ENCODE data around the gene RGS4.

Gene RGS4

GRCh38 chr1:163104385-163105099, 35.4 kb downstream of the RGS4 start:
- DNase-seq: no peak

DNA sequence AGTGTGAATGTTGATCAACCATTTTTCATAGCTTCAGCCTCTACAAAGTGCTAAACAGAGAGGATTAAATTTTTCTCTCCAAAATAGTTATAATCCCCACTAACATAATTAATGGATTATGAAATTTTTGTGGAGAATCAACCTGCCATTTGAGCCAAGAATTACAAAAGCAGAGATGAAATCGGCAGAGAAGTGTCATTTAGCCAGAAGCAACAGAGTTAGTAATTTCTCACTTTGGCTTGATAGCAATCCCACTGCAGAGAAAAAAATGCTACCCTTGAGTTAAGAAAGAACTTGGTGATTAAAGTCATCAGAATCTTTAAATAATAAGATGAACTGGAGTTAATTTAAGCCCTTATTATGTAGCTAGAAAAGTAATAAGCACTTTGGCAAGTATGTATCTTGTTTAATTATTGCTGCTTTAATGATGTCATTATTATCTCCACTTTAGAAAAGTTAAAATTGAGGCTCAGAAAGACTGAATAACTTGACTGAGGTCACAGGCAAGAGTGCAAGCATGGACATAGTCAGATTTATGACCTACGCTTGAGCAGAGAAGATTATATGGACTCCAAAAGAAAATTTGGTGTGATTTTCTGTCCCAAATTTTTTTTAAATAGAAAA, 37.3 kb downstream of the RGS4 start:
- no peak for DNase-seq

DNA sequence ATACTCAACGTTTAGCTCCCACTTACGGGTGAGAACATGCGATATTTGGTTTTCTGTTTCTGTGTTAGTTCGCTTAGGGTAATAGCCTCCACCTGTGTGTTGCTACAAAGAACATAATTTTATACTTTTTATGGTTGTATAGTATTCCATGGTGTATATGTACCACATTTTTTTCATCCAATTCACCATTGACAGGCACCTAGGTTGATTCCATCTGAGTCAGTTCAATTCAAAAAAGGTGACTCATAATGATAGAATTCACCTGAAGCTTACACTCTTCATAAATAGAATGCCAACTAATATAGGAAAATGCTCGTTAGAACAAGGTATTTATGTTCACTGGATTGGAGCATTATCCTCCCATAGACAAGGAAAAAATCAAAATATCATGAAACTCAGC, 38.5 kb downstream of the RGS4 start:
- no peak for DNase-seq

DNA sequence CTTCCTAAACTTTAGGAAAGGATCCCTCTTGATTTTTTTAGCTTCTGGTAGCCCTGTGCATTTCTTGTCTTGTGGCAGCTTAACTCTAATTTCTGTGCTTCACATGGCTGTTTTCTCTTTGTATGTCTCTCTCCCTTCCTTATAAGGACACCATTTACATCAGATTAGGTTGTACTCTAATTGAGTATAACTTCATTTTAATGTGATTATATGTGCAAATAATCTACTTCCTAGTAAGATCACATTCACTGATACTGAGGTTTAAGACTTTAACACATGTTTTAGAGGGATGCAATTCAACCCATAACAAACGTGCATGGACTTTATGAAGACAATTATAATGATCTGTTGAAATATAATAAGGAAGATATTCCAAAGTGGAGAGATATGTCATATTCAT, 46.7 kb downstream of the RGS4 start:
- no peak for DNase-seq

GRCh38 chr1:163119707-163120106, 50.5 kb downstream of the RGS4 start:
- DNase-seq: no peak

DNA sequence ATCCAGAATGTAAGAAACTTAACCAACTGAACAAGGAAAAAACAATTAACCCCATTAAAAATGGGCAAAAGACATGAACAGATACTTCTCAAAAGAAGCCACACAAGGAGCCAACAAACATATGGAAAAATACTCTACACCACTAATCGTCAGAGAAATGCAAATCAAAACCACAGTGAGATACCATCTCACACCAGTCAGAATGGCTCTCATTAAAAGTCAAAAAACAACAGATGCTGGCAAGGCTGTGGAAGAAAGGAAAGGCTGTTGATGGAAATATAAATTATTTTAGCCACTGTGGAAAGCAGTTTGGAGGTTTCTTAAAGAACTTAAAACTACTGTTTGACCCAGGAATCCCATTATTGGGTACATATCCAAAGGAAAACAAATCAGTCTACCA, 51.2 kb downstream of the RGS4 start:
- no peak for DNase-seq

- DNase-seq: no peak
Observed at GRCh38 chr1:163124812-163125211, 55.7 kb downstream of the RGS4 start.
